Measurements from ENCODE around the gene SPATC1L.

DNA sequence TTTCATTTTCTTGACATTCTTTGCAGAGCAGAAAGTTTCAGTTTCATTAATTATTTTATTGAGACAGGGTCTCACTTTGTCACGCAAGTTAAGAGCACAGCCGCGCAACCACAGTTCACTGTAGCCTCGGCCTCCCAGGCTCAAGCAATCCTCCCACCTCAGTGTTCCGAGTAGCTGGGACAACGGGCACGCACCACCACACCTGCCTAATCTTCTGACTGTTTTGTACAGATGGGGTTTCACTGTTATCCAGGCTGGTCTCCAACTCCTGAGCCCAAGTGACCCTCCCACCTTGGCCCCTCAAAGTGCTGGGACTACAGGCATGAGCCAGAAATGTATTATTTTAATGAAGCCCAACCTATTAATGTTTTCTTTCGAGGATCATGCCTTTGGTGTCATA lies 3.0 kb upstream of the SPATC1L start:
- TF ChIP-seq, protein P1, sequence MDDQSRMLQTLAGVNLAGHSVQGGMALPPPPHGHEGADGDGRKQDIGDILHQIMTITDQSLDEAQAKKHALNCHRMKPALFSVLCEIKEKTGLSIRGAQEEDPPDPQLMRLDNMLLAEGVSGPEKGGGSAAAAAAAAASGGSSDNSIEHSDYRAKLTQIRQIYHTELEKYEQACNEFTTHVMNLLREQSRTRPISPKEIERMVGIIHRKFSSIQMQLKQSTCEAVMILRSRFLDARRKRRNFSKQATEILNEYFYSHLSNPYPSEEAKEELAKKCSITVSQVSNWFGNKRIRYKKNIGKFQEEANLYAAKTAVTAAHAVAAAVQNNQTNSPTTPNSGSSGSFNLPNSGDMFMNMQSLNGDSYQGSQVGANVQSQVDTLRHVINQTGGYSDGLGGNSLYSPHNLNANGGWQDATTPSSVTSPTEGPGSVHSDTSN (IDR thresholded peaks at IDR 0.05): no peak
- TF ChIP-seq FOSL2 (IDR thresholded peaks at IDR 0.05) (no peak), FOSL2 (CRISPR knock-in tag; IDR thresholded peaks at IDR 0.05) (no peak), EP300 (IDR thresholded peaks at IDR 0.05) (no peak)
- TF ChIP-seq, protein P2, sequence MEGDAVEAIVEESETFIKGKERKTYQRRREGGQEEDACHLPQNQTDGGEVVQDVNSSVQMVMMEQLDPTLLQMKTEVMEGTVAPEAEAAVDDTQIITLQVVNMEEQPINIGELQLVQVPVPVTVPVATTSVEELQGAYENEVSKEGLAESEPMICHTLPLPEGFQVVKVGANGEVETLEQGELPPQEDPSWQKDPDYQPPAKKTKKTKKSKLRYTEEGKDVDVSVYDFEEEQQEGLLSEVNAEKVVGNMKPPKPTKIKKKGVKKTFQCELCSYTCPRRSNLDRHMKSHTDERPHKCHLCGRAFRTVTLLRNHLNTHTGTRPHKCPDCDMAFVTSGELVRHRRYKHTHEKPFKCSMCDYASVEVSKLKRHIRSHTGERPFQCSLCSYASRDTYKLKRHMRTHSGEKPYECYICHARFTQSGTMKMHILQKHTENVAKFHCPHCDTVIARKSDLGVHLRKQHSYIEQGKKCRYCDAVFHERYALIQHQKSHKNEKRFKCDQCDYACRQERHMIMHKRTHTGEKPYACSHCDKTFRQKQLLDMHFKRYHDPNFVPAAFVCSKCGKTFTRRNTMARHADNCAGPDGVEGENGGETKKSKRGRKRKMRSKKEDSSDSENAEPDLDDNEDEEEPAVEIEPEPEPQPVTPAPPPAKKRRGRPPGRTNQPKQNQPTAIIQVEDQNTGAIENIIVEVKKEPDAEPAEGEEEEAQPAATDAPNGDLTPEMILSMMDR (IDR thresholded peaks at IDR 0.05): no peak
